ENCODE data around the gene NELFE. TPM values are rescaled to one million over a fixed set of nuclear protein-coding genes. Genes with fewer than 3 reads are reported as not detected.

Gene NELFE
- total and polyA plus RNA-seq, 11 donors: 35.4 to 82.0 (median 46.4) TPM

- WGBS, 4 donors: 28 to 35% (median 33%) methylated on average over 4 of the region's 4 CpGs
- Histone ChIP-seq H3K36me3 (no peaks in the 10 kb centered on the region), H3K9me3 (no peaks in the 10 kb centered on the region), H3K4me3 (no peak overlapping the region), H3K4me1 (peaks cover 0 to 26% (median 8%) of the 10 kb centered on the region in 12 donors), H3K27ac (no peak overlapping the region), H3K27me3 (no peaks in the 10 kb centered on the region)
- ATAC-seq: no peak
- intact Hi-C loops (cut with DNase I): loop anchor here in 3 of 10 donors (5.0 to 10.0 kb wide), 2 partner anchors 41 to 49 kb away; partner anchors contain the start of genes NELFE (in 2 of the 3), SKIC2 (in 2 of the 3) and CFB (in 1 of the 3)
- no peak for TF ChIP-seq CTCF (IDR thresholded peaks at IDR 0.05)
- no peak for DNase-seq
These were observed 52.6 kb downstream of the NELFE start for GRCh38 chr6:31906122-31906521.

GRCh38 chr6:31905041-31905440 is 53.7 kb downstream of the NELFE start:
- Histone ChIP-seq H3K27ac (no peak overlapping the region), H3K9me3 (no peaks in the 10 kb centered on the region), H3K4me1 (peaks cover 0 to 26% (median 9%) of the 10 kb centered on the region in 12 donors), H3K27me3 (no peaks in the 10 kb centered on the region), H3K4me3 (no peak overlapping the region), H3K36me3 (no peaks in the 10 kb centered on the region)
- DNase-seq (no peak), ATAC-seq (no peak)
- 87 to 100% (median 95%) methylated on average over 1 of the region's 1 CpG for WGBS, 4 donors
- no peak for TF ChIP-seq CTCF (IDR thresholded peaks at IDR 0.05)
- TF ChIP-seq POLR2A (IDR thresholded peaks at IDR 0.05): no peak
- intact Hi-C loops (cut with DNase I): loop anchor here in 3 of 10 donors (5.0 to 10.0 kb wide), 2 partner anchors 42 to 50 kb away; partner anchors contain the start of genes NELFE (in 2 of the 3), SKIC2 (in 2 of the 3) and CFB (in 1 of the 3)

GRCh38 chr6:31903957-31904356 is 54.8 kb downstream of the NELFE start:
- Histone ChIP-seq H3K27me3 (no peaks in the 10 kb centered on the region), H3K27ac (peak overlapping the region in 1 of 12 donors; percentile 81), H3K4me1 (peaks cover 0 to 37% (median 15%) of the 10 kb centered on the region in 12 donors), H3K4me3 (no peak overlapping the region), H3K9me3 (no peaks in the 10 kb centered on the region), H3K36me3 (no peaks in the 10 kb centered on the region)
- DNase-seq (no peak), ATAC-seq (no peak)
- TF ChIP-seq CTCF (IDR thresholded peaks at IDR 0.05) (no peak), POLR2A (IDR thresholded peaks at IDR 0.05) (no peak)
- intact Hi-C loops (cut with DNase I): loop anchor here in 5 of 10 donors (5.0 to 10.0 kb wide), 2 partner anchors 48 to 51 kb away; partner anchors contain the start of genes NELFE (in 2 of the 5) and SKIC2 (in 2 of the 5)
- 78 to 88% (median 80%) methylated on average over 3 of the region's 3 CpGs for WGBS, 4 donors

MicroRNA genes within 50 kb of the gene (microRNA counts, 767-probe panel; counts per million panel counts)
- microRNA hsa-miR-1236: 0 to 71.6 counts per million in 2 donors

Small RNA genes lying within 50 kb of the gene (microRNA-seq; reads per million reads assigned to microRNA genes)
- gene MIR1236: 0 to 0.21 (median 0.10) reads per million in 4 donors

Other genes with a start within 250 kb of the NELFE start
Only the 30 nearest of the 35 such genes appear.
- 10 to 100 TPM; 42.3 to 69.7 (median 53.2) TPM for gene DDAH2, start 229.7 kb downstream of the NELFE start, total RNA-seq
- 10 to 100 TPM; 62.1 to 80.5 TPM for gene DDAH2, start 229.7 kb downstream of the NELFE start, polyA plus RNA-seq
- gene CLIC1, start 222.4 kb downstream of the NELFE start, total RNA-seq: 100 to 1,000 TPM in 6 of 9 donors, 10 to 100 TPM in 3; 72.5 to 310 (median 124) TPM
- 100 to 1,000 TPM in 1 of 2 donors, 10 to 100 TPM in 1; 68.0 to 392 TPM for gene CLIC1, start 222.4 kb downstream of the NELFE start, polyA plus RNA-seq
- gene MSH5, start 219.0 kb downstream of the NELFE start, total RNA-seq: 1 to 10 TPM in 7 of 9 donors, under 1 TPM in 2; 0.44 to 8.4 (median 1.9) TPM
- gene MSH5, start 219.0 kb downstream of the NELFE start, polyA plus RNA-seq: 1 to 10 TPM; 1.0 to 2.3 TPM
- 1 to 10 TPM in 1 of 9 donors, under 1 TPM in 2, not detected in 6; 0.73 to 1.5 (median 0.76) TPM for gene SAPCD1, start 196.3 kb downstream of the NELFE start, total RNA-seq
- under 1 TPM; 0.35 to 0.50 TPM for gene SAPCD1, start 196.3 kb downstream of the NELFE start, polyA plus RNA-seq
- 10 to 100 TPM in 7 of 9 donors, 1 to 10 TPM in 2; 8.0 to 25.8 (median 16.1) TPM for gene VWA7, start 181.6 kb downstream of the NELFE start, total RNA-seq
- 1 to 10 TPM; 4.0 to 6.2 TPM for gene VWA7, start 181.6 kb downstream of the NELFE start, polyA plus RNA-seq
- gene VARS1, start 163.2 kb downstream of the NELFE start, total RNA-seq: 10 to 100 TPM; 18.6 to 61.8 (median 26.1) TPM
- gene VARS1, start 163.2 kb downstream of the NELFE start, polyA plus RNA-seq: 10 to 100 TPM; 21.9 to 54.6 TPM
- gene LSM2, start 152.0 kb downstream of the NELFE start, total RNA-seq: 10 to 100 TPM; 22.9 to 37.4 (median 25.9) TPM
- gene LSM2, start 152.0 kb downstream of the NELFE start, polyA plus RNA-seq: 10 to 100 TPM; 27.5 to 64.7 TPM
- 1 to 10 TPM; 1.3 to 3.6 (median 1.8) TPM for gene HSPA1L, start 143.7 kb downstream of the NELFE start, total RNA-seq
- 1 to 10 TPM in 1 of 2 donors, under 1 TPM in 1; 0.95 to 1.9 TPM for gene HSPA1L, start 143.7 kb downstream of the NELFE start, polyA plus RNA-seq
- 100 to 1,000 TPM; 169 to 412 (median 197) TPM for gene HSPA1A, start 143.4 kb downstream of the NELFE start, total RNA-seq
- gene HSPA1A, start 143.4 kb downstream of the NELFE start, polyA plus RNA-seq: 100 to 1,000 TPM; 157 to 179 TPM
- gene HSPA1B, start 131.2 kb downstream of the NELFE start, total RNA-seq: 100 to 1,000 TPM; 120 to 306 (median 146) TPM
- 100 to 1,000 TPM in 1 of 2 donors, 10 to 100 TPM in 1; 35.2 to 149 TPM for gene HSPA1B, start 131.2 kb downstream of the NELFE start, polyA plus RNA-seq
- 10 to 100 TPM; 18.7 to 39.5 (median 27.6) TPM for gene NEU1, start 96.2 kb downstream of the NELFE start, total RNA-seq
- 10 to 100 TPM; 19.1 to 63.1 TPM for gene NEU1, start 96.2 kb downstream of the NELFE start, polyA plus RNA-seq
- gene SLC44A4, start 80.0 kb downstream of the NELFE start, total RNA-seq: not detected
- gene SLC44A4, start 80.0 kb downstream of the NELFE start, polyA plus RNA-seq: under 1 TPM in 1 of 2 donors, not detected in 1; 0.07 TPM
- gene EHMT2, start 61.3 kb downstream of the NELFE start, total RNA-seq: 10 to 100 TPM in 8 of 9 donors, 1 to 10 TPM in 1; 9.0 to 22.1 (median 14.8) TPM
- gene EHMT2, start 61.3 kb downstream of the NELFE start, polyA plus RNA-seq: 10 to 100 TPM; 12.9 to 15.2 TPM
- 1 to 10 TPM in 8 of 9 donors, under 1 TPM in 1; 0.99 to 4.3 (median 2.3) TPM for gene ZBTB12, start 56.9 kb downstream of the NELFE start, total RNA-seq
- gene ZBTB12, start 56.9 kb downstream of the NELFE start, polyA plus RNA-seq: 1 to 10 TPM; 2.2 to 2.8 TPM
- 100 to 1,000 TPM in 1 of 9 donors, 10 to 100 TPM in 1, 1 to 10 TPM in 6, under 1 TPM in 1; 0.69 to 103 (median 5.3) TPM for gene C2, start 31.3 kb downstream of the NELFE start, total RNA-seq
- 1 to 10 TPM; 1.0 to 1.3 TPM for gene C2, start 31.3 kb downstream of the NELFE start, polyA plus RNA-seq
- 100 to 1,000 TPM in 1 of 9 donors, 10 to 100 TPM in 1, 1 to 10 TPM in 7; 3.0 to 151 (median 5.3) TPM for gene CFB, start 12.9 kb downstream of the NELFE start, total RNA-seq
- 1 to 10 TPM; 3.7 to 5.4 TPM for gene CFB, start 12.9 kb downstream of the NELFE start, polyA plus RNA-seq
- gene SKIC2, start 204 bp upstream of the NELFE start, total RNA-seq: 10 to 100 TPM; 24.5 to 51.8 (median 36.4) TPM
- gene SKIC2, start 204 bp upstream of the NELFE start, polyA plus RNA-seq: 10 to 100 TPM; 29.3 to 35.1 TPM
- 10 to 100 TPM in 8 of 9 donors, 1 to 10 TPM in 1; 9.4 to 17.8 (median 12.8) TPM for gene DXO, start 13.2 kb upstream of the NELFE start, total RNA-seq
- 10 to 100 TPM; 11.3 to 14.3 TPM for gene DXO, start 13.2 kb upstream of the NELFE start, polyA plus RNA-seq
- gene C4A, start 23.1 kb upstream of the NELFE start, total RNA-seq: 100 to 1,000 TPM in 3 of 9 donors, 10 to 100 TPM in 6; 51.6 to 301 (median 82.4) TPM
- 10 to 100 TPM; 34.5 to 34.6 TPM for gene C4A, start 23.1 kb upstream of the NELFE start, polyA plus RNA-seq
- gene C4B, start 55.8 kb upstream of the NELFE start, total RNA-seq: 100 to 1,000 TPM in 3 of 9 donors, 10 to 100 TPM in 6; 40.9 to 307 (median 75.7) TPM
- gene C4B, start 55.8 kb upstream of the NELFE start, polyA plus RNA-seq: 10 to 100 TPM; 30.8 to 33.0 TPM
- gene CYP21A2, start 79.4 kb upstream of the NELFE start, total RNA-seq: 1 to 10 TPM in 1 of 9 donors, under 1 TPM in 6, not detected in 2; 0.14 to 3.0 (median 0.69) TPM
- gene CYP21A2, start 79.4 kb upstream of the NELFE start, polyA plus RNA-seq: 1 to 10 TPM in 1 of 2 donors, under 1 TPM in 1; 0.11 to 1.0 TPM
- gene TNXB, start 150.4 kb upstream of the NELFE start, total RNA-seq: 100 to 1,000 TPM in 3 of 9 donors, 10 to 100 TPM in 6; 17.8 to 234 (median 56.9) TPM
- 10 to 100 TPM; 23.8 to 47.9 TPM for gene TNXB, start 150.4 kb upstream of the NELFE start, polyA plus RNA-seq
- 10 to 100 TPM; 11.1 to 56.8 (median 28.7) TPM for gene ATF6B, start 169.3 kb upstream of the NELFE start, total RNA-seq
- gene ATF6B, start 169.3 kb upstream of the NELFE start, polyA plus RNA-seq: 10 to 100 TPM; 26.8 to 28.8 TPM
- gene FKBPL, start 171.3 kb upstream of the NELFE start, total RNA-seq: 1 to 10 TPM; 1.3 to 3.7 (median 2.9) TPM
- 1 to 10 TPM; 2.9 to 9.3 TPM for gene FKBPL, start 171.3 kb upstream of the NELFE start, polyA plus RNA-seq
- gene PRRT1, start 193.0 kb upstream of the NELFE start, total RNA-seq: 1 to 10 TPM in 1 of 9 donors, under 1 TPM in 8; 0.28 to 1.1 (median 0.61) TPM
- gene PRRT1, start 193.0 kb upstream of the NELFE start, polyA plus RNA-seq: under 1 TPM; 0.82 to 0.95 TPM
- 10 to 100 TPM; 17.1 to 34.0 (median 22.7) TPM for gene PPT2, start 195.2 kb upstream of the NELFE start, total RNA-seq
- gene PPT2, start 195.2 kb upstream of the NELFE start, polyA plus RNA-seq: 10 to 100 TPM; 13.1 to 21.6 TPM
- gene EGFL8, start 205.6 kb upstream of the NELFE start, total RNA-seq: 10 to 100 TPM in 2 of 9 donors, 1 to 10 TPM in 7; 2.4 to 11.2 (median 6.1) TPM
- gene EGFL8, start 205.6 kb upstream of the NELFE start, polyA plus RNA-seq: 1 to 10 TPM; 4.3 to 8.1 TPM
- 10 to 100 TPM; 45.5 to 61.7 (median 51.0) TPM for gene AGPAT1, start 217.1 kb upstream of the NELFE start, total RNA-seq
- 10 to 100 TPM; 43.5 to 79.1 TPM for gene AGPAT1, start 217.1 kb upstream of the NELFE start, polyA plus RNA-seq
- 100 to 1,000 TPM in 2 of 9 donors, 10 to 100 TPM in 7; 62.7 to 136 (median 84.5) TPM for gene RNF5, start 219.4 kb upstream of the NELFE start, total RNA-seq
- gene RNF5, start 219.4 kb upstream of the NELFE start, polyA plus RNA-seq: 100 to 1,000 TPM in 1 of 2 donors, 10 to 100 TPM in 1; 95.1 to 132 TPM
- gene AGER, start 225.3 kb upstream of the NELFE start, total RNA-seq: 1 to 10 TPM in 6 of 9 donors, under 1 TPM in 2, not detected in 1; 0.69 to 5.7 (median 2.2) TPM
- gene AGER, start 225.3 kb upstream of the NELFE start, polyA plus RNA-seq: 1 to 10 TPM; 1.4 to 1.6 TPM

Data from heart left ventricle (tissue), 16 donors.